Measurements from ENCODE around the gene PEAK1. TPM values are rescaled to one million over a fixed set of nuclear protein-coding genes. Genes with fewer than 3 reads are reported as not detected.

PEAK1 gene
- total and polyA plus RNA-seq, 10 of the 15 experiments (the other 5 are each of a cell fraction or from before 2014, with no cell fraction given), result 0.62 to 24.2 (median 11.2) TPM

GRCh38 chr15:77430652-77431051 lies 10.7 kb upstream of the PEAK1 start:
- ChIA-PET CTCF (interaction anchor here (0.9 to 2.1 kb wide), 7 partner anchors 9 to 243 kb away, joined by 3 to 13 read pairs (median 4); partner anchors contain the start of gene HMG20A), RAD21 (ENCODE audit: unreplicated experiment) (interaction anchor here (0.7 to 1.6 kb wide), 4 partner anchors 9 to 244 kb away, joined by 3 to 6 read pairs (median 3); no protein-coding TSS in a partner anchor), POLR2A (interaction anchor here (1.9 kb wide), 1 partner anchor 9 kb away, joined by 11 read pairs; the partner anchor contains the start of gene HMG20A), SMC1A (ENCODE audit: uncharacterized antibody, unreplicated experiment) (interaction anchor here (0.8 to 2.7 kb wide), 7 partner anchors 8 to 251 kb away, joined by 3 to 18 read pairs (median 3); partner anchors contain the start of gene HMG20A)
- peak overlapping the region; percentile 20; the same call in 1 of the 2 replicates for H3K27ac ChIP-seq (ENCODE audit: control insufficient read depth, insufficient read depth)
- no peaks in the 10 kb centered on the region for H3K36me3 ChIP-seq (ENCODE audit: control insufficient read depth in 2 of 2, insufficient read depth in 2 of 2, low read length in 1 of 2)
- intact Hi-C loops (cut with micrococcal nuclease; ENCODE audit: unreplicated experiment) (no loop called here), in situ Hi-C loops (cut with MboI) (no loop called here)
- peak overlapping the region; percentile 47 for H3K4me2 ChIP-seq (ENCODE audit: control insufficient read depth, insufficient read depth)
- no peaks in the 10 kb centered on the region for H3K27me3 ChIP-seq (replicated peaks in 1 of 2; ENCODE audit: control insufficient read depth in 2 of 2, insufficient read depth in 2 of 2, low read length in 1 of 2)
- no peak overlapping the region for H3K4me3 ChIP-seq
- no peak for DNase-seq (ENCODE audit: low read depth, low spot score)
- H2AFZ ChIP-seq (ENCODE audit: control insufficient read depth, low read depth, low read length), result no peak overlapping the region
- 4% methylated on average over 2 of the region's 2 CpGs for WGBS (ENCODE audit: insufficient coverage, insufficient replicate concordance, low lambda C conversion rate, missing lambda C conversion rate)
- peaks cover 7% of the 10 kb centered on the region for H3K4me1 ChIP-seq (ENCODE audit: control insufficient read depth, insufficient read depth, low read length)
- 0 out of 2 replicates have a peak, but pooled peaks have one; percentile 8 for TF ChIP-seq CBFB (IDR thresholded peaks at IDR 0.05; ENCODE audit: low read depth)
- no peak for TF ChIP-seq POLR2AphosphoS5 (IDR thresholded peaks at IDR 0.05; ENCODE audit: low read length)
- no peak for TF ChIP-seq TARDBP (IDR thresholded peaks at IDR 0.05; ENCODE audit: borderline replicate concordance)
- no peak for TF ChIP-seq RELA (IDR thresholded peaks at IDR 0.05; ENCODE audit: borderline replicate concordance, partially characterized antibody)
- TF ChIP-seq CHD4 (IDR thresholded peaks at IDR 0.05), result no peak
- TF ChIP-seq DPF2 (IDR thresholded peaks at IDR 0.05), result no peak
- no peak for TF ChIP-seq MLLT1 (IDR thresholded peaks at IDR 0.05)
- BruUV-seq (replicated peaks), result no TSS peak
- no peaks in the 10 kb centered on the region for H3K9me3 ChIP-seq (replicated peaks; ENCODE audit: control insufficient read depth, insufficient read depth, low read length)
- peak; percentile 38 for ATAC-seq
- no peak overlapping the region for H3K9ac ChIP-seq (ENCODE audit: control insufficient read depth, insufficient read depth, low read length)
- peaks cover 47% of the 10 kb centered on the region for H3K79me2 ChIP-seq (ENCODE audit: control insufficient read depth, insufficient read depth, low read length)
- no peaks in the 10 kb centered on the region for H4K20me1 ChIP-seq (ENCODE audit: control insufficient read depth, insufficient read depth)
- peak; percentile 35 for FAIRE-seq

All from GM12878 (cell line).